ENCODE measurements around the gene GAB2.
A peak's percentile ranks its signal among the peaks of the same experiment; 100 is the strongest.

GAB2 gene

DNA sequence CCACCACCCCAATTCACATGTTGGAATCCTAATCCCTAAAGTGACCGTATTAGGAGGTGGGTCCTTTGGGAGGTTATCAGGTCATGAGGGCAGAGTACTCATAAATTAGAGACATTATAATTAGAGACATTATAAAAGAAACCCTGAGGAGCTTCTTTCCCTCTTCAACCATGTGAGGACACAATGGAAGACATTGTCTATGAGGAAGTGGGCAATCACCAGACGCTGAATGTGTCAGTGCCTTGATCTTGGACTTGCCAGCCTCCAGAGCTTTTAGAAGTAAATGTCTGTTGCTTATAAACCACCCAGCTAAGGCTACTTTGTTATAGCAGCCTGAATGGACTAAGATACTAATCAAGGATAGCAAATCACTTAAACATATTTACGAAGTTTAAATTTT lies 14.8 kb downstream of the GAB2 start:
- TF ChIP-seq, protein P1, sequence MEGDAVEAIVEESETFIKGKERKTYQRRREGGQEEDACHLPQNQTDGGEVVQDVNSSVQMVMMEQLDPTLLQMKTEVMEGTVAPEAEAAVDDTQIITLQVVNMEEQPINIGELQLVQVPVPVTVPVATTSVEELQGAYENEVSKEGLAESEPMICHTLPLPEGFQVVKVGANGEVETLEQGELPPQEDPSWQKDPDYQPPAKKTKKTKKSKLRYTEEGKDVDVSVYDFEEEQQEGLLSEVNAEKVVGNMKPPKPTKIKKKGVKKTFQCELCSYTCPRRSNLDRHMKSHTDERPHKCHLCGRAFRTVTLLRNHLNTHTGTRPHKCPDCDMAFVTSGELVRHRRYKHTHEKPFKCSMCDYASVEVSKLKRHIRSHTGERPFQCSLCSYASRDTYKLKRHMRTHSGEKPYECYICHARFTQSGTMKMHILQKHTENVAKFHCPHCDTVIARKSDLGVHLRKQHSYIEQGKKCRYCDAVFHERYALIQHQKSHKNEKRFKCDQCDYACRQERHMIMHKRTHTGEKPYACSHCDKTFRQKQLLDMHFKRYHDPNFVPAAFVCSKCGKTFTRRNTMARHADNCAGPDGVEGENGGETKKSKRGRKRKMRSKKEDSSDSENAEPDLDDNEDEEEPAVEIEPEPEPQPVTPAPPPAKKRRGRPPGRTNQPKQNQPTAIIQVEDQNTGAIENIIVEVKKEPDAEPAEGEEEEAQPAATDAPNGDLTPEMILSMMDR (IDR thresholded peaks at IDR 0.05), result no peak
- no peak overlapping the region for H3K27ac Mint-ChIP-seq

DNA sequence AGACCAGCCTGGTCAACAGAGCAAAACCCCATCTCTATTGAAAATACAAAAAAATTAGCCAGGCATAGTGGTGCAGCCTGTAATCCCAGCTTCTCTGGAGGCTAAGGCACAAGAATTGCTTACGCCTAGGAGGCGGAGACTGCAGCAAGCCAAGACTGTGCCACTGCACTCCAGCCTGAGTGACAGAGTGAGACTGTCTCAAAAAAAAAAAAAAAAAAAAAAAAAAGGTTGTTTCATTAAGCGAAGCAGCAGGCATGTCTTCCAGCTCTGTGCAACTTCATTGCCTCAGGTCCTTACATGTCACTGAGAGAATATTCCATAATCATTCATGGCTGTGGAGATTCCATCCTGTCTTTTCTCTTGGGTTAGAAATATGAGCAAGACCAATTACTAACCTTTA lies 16.9 kb downstream of the GAB2 start:
- H3K27me3 Mint-ChIP-seq (ENCODE audit: low read depth, poor library complexity), result no peaks in the 10 kb centered on the region
- H3K36me3 Mint-ChIP-seq (ENCODE audit: low read depth), result peaks cover 3% of the 10 kb centered on the region
- no peak overlapping the region for H3K27ac Mint-ChIP-seq
- TF ChIP-seq, protein P1 (IDR thresholded peaks at IDR 0.05), result no peak
- no peaks in the 10 kb centered on the region for H3K9me3 Mint-ChIP-seq
- no peak for DNase-seq
- no peak overlapping the region for H3K4me3 Mint-ChIP-seq
- H3K4me1 Mint-ChIP-seq, result peaks cover 6% of the 10 kb centered on the region

More for the DNA sequence above, 14.8 kb downstream of the GAB2 start:
- no peak for DNase-seq
- Mint-ChIP-seq H3K27me3 (ENCODE audit: low read depth, poor library complexity) (no peaks in the 10 kb centered on the region), H3K36me3 (ENCODE audit: low read depth) (peaks cover 22% of the 10 kb centered on the region), H3K9me3 (peaks cover 18% of the 10 kb centered on the region), H3K4me3 (no peak overlapping the region), H3K4me1 (peaks cover 6% of the 10 kb centered on the region)

DNA sequence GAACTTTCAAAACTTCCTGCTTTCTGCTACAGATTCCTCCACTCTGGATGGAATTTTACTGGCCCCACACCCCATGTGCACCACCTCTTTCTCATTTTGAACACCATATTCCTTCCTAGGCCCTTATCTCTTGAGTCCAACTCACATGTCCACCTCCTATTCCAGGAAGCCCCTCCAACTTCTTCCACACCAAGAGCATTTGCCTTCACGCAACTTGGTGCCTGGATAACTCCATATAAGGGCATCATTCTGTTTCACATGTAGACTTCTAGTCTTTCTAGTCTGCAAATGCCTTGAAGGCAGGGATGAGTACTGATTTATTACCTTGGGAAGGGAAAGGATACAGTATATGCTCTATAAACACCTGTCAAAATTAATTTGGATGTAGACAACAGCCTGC lies 17.5 kb downstream of the GAB2 start:
- no peak overlapping the region for H3K4me3 Mint-ChIP-seq
- H3K27ac Mint-ChIP-seq, result peak overlapping the region; percentile 43

DNA sequence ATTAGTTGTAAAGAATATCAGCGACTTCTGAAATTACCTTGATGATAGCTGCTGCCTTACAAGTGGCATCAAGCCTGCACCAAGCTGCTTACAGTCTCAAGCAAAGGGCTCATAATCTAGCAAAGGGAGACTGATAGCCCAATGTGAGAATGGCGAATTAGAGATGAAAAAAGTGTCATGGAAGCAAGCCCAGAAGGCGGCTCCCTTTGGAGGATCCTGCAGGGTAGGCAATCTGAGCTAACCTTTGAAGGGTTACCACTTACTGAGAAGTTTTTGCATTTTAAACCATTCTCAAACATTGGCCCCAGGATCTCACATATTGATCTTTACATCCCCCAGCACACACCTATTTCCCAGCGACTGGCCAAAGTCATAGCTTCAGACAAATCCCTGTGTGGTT lies 18.5 kb downstream of the GAB2 start:
- Mint-ChIP-seq H3K27me3 (ENCODE audit: low read depth, poor library complexity) (no peaks in the 10 kb centered on the region), H3K27ac (no peak overlapping the region), H3K9me3 (no peaks in the 10 kb centered on the region), H3K4me3 (no peak overlapping the region), H3K4me1 (peaks cover 15% of the 10 kb centered on the region), H3K36me3 (ENCODE audit: low read depth) (no peaks in the 10 kb centered on the region)
- TF ChIP-seq, protein P1 (IDR thresholded peaks at IDR 0.05), result no peak
- DNase-seq, result no peak

More for the DNA sequence above, 17.5 kb downstream of the GAB2 start:
- no peak for DNase-seq
- Mint-ChIP-seq H3K4me1 (peaks cover 10% of the 10 kb centered on the region), H3K27me3 (ENCODE audit: low read depth, poor library complexity) (no peaks in the 10 kb centered on the region), H3K36me3 (ENCODE audit: low read depth) (no peaks in the 10 kb centered on the region), H3K9me3 (no peaks in the 10 kb centered on the region)
- TF ChIP-seq, protein P1 (IDR thresholded peaks at IDR 0.05), result no peak

DNA sequence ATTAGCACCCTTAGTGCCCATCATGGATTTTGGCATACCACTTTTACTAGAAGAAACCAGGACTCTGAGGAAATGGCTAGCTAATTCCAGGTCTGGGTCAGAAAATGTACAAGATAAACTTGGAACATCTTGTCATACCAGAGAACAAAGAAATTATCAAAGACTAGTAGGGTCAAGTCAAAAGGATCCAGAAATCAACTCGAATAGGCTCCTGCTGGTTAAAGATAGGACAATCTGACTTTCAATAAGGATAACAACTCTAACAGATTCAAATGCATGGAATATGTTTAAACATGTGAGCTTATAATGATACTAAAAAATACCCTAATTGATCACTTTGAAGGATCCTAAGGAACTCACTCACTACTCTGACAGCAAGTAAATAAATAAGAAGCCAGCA lies 18.9 kb downstream of the GAB2 start:
- no peaks in the 10 kb centered on the region for H3K9me3 Mint-ChIP-seq
- H3K36me3 Mint-ChIP-seq (ENCODE audit: low read depth), result no peaks in the 10 kb centered on the region
- DNase-seq, result no peak
- no peak overlapping the region for H3K4me3 Mint-ChIP-seq
- TF ChIP-seq, protein P1 (IDR thresholded peaks at IDR 0.05), result no peak
- H3K27me3 Mint-ChIP-seq (ENCODE audit: low read depth, poor library complexity), result no peaks in the 10 kb centered on the region
- no peak overlapping the region for H3K27ac Mint-ChIP-seq
- peaks cover 15% of the 10 kb centered on the region for H3K4me1 Mint-ChIP-seq

DNA sequence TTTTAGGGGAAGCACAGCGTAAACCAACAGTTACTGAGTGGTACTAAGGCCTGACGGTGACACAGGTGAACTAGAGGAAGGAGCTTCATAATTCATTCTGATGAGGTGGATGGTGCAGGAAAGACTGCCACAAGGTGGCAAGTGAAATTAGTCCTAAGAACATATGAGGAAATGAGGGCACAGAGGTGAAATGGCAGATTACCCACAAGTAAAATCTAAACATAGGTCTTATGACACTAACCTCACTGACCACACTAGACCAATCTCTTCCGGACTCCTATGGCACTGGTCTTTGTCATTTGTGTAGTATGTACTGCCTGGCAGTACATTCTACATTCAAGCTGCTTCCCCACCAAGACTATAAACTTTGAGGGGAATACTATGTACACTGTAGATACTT lies 20.2 kb downstream of the GAB2 start:
- TF ChIP-seq, protein P1 (IDR thresholded peaks at IDR 0.05), result no peak
- no peak overlapping the region for H3K27ac Mint-ChIP-seq
- no peaks in the 10 kb centered on the region for H3K36me3 Mint-ChIP-seq (ENCODE audit: low read depth)
- H3K4me1 Mint-ChIP-seq, result peaks cover 29% of the 10 kb centered on the region
- H3K4me3 Mint-ChIP-seq, result no peak overlapping the region
- no peaks in the 10 kb centered on the region for H3K27me3 Mint-ChIP-seq (ENCODE audit: low read depth, poor library complexity)
- DNase-seq, result no peak
- H3K9me3 Mint-ChIP-seq, result no peaks in the 10 kb centered on the region

All from nephron progenitor cell (in vitro differentiated cells).